Vagina (tissue), 2 donors: ENCODE data around the gene EFHD1. TPM values are rescaled to one million over a fixed set of nuclear protein-coding genes. Genes with fewer than 3 reads are reported as not detected.

Source experiments
- DNase-seq, 2 donors: peaks; one replicate each; pipeline ENCODE4 v3.0.0-alpha.2; 2017; ENCODE audit errors: extremely low spot score in 2 of 2
- H3K27ac ChIP-seq: fragments of 200-600 bp; sonication (generic); one replicate; pipeline ENCODE4 v1.5.1; 2019
- H3K27me3 ChIP-seq: fragments of 200-600 bp; sonication (generic); one replicate; pipeline ENCODE4 v1.5.1; 2019
- H3K36me3 ChIP-seq, 2 donors: fragments of 200-600 bp; sonication (generic); one replicate each; pipeline ENCODE4 v1.5.1; 2017 to 2019
- H3K4me1 ChIP-seq: fragments of 200-600 bp; sonication (generic); one replicate; pipeline ENCODE4 v1.5.1; 2019
- H3K4me3 ChIP-seq, 2 donors: fragments of 200-600 bp; sonication (generic); 1 replicate in 1 of 2; 2 replicates in 1 of 2; pipeline ENCODE4 v1.5.1; 2016 to 2019
- H3K9me3 ChIP-seq: fragments of 200-600 bp; sonication (generic); one replicate; pipeline ENCODE4 v1.5.1; 2019
- POLR2A ChIP-seq, 2 donors: fragments of 450-650 bp; IDR thresholded peaks; one replicate each; pipeline ENCODE4 v1.6.1; 2017; ENCODE audit warnings: antibody characterized with exemption in 2 of 2, mild to moderate bottlenecking in 2 of 2, moderate library complexity in 2 of 2
- POLR2AphosphoS5 ChIP-seq, 2 donors: sonication (generic); formaldehyde crosslinking; IDR thresholded peaks; one replicate each; pipeline ENCODE4 v1.9.0; 2017; ENCODE audit warnings: antibody characterized with exemption in 2 of 2, mild to moderate bottlenecking in 2 of 2, low read depth in 1 of 2; ENCODE audit not compliant: insufficient read depth in 1 of 2
- intact Hi-C: fragments of 100-400 bp; cut with DNase I; formaldehyde crosslinking; loops from one replicate; pipeline ENCODE4 v1.15.1; 2023
- total RNA-seq: library from RNA; depleted of rRNA; stranded (reverse); fragments of >200 nt; gene quantifications from one replicate; pipeline ENCODE4 v1.2.3, GENCODE V29; 2016
- TF ChIP-seq, protein P1 (sequence below), 3 experiments: fragments of 450-650 bp in 2 of 3; fragments of 200-600 bp in 1 of 3; sonication (generic) in 1 of 3; IDR thresholded peaks; one replicate each; pipeline ENCODE4 v1.5.1; 2017 to 2019; ENCODE audit warnings: antibody characterized with exemption in 3 of 3, mild to moderate bottlenecking in 2 of 3, moderate library complexity in 2 of 3

Gene EFHD1
- total RNA-seq, 1 donor from 2014 or later: 22.6 TPM

DNA sequence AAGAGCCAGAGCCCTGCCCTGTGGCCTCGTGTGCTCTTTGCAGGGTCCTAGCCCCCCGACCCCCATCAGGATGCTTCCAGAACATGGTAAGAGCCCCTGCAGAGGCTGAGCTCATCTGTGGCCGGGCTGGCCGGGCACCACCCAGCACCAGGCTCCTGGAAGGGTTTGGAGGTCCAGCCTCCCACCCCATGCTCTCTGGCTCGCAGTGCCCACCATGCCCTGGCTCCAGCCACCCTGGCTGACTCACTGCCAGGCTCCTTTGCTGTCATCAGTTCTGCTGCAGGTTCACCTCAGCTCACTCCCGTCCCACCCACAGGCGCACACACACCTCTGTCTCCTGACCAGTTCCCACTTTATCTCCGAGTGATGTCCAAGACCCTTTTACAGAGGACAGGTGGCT, 45.4 kb upstream of the EFHD1 start:
- Histone ChIP-seq H3K4me3 (no peak overlapping the region), H3K27ac (no peak overlapping the region), H3K36me3 (no peaks in the 10 kb centered on the region), H3K4me1 (peaks cover 28% of the 10 kb centered on the region), H3K27me3 (no peaks in the 10 kb centered on the region), H3K9me3 (no peaks in the 10 kb centered on the region)
- TF ChIP-seq POLR2A (IDR thresholded peaks at IDR 0.05) (no peak), POLR2AphosphoS5 (IDR thresholded peaks at IDR 0.05; ENCODE audit: insufficient read depth in 1 of 2, low read depth in 1 of 2) (no peak)
- TF ChIP-seq, protein P1, sequence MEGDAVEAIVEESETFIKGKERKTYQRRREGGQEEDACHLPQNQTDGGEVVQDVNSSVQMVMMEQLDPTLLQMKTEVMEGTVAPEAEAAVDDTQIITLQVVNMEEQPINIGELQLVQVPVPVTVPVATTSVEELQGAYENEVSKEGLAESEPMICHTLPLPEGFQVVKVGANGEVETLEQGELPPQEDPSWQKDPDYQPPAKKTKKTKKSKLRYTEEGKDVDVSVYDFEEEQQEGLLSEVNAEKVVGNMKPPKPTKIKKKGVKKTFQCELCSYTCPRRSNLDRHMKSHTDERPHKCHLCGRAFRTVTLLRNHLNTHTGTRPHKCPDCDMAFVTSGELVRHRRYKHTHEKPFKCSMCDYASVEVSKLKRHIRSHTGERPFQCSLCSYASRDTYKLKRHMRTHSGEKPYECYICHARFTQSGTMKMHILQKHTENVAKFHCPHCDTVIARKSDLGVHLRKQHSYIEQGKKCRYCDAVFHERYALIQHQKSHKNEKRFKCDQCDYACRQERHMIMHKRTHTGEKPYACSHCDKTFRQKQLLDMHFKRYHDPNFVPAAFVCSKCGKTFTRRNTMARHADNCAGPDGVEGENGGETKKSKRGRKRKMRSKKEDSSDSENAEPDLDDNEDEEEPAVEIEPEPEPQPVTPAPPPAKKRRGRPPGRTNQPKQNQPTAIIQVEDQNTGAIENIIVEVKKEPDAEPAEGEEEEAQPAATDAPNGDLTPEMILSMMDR (IDR thresholded peaks at IDR 0.05): no peak
- intact Hi-C loops: no loop called here
- no peak for DNase-seq

DNA sequence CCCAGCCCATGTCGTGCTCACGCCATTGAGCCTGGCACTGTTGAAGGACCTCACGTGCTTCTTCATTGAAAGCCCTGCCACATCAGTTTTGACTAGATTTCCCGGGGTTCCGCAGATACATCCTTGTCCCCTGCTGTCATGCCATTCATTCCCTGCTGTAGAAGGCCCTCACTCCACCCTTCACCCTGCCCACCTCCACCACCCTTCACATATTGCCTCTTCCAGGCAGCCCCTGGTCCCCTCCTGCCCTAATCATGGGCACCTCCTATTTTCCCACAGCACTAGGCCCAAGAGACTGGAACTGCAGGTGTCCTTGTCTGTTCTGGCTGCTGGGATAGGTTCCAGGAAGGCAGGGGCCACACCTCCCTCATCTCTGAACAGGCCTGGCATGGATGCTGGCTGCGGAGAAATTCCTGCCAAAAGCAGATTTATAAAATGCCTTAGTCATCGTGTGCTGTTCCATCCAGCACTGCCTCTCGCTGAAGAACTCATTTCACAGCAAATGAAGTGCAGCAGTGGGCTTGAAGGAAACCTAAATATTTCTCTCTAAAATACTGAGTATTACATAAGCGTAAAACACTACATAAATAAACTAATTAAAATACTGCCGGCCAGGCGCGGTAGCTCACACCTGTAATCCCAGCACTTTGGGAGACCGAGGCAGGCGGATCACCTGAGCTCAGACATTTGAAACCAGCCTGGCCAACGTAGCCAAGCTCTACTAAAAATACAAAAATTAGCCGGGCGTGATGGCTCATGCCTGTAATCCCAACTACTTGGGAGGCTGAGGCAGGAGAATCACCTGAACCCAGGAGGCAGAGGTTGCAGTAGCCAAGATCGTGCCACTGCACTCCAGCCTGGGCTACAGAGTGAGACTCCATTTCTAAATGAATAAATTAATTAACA, 44.5 kb upstream of the EFHD1 start:
- peaks cover 34% of the 10 kb centered on the region for H3K4me1 ChIP-seq
- no peak for DNase-seq
- H3K4me3 ChIP-seq: no peak overlapping the region
- no peaks in the 10 kb centered on the region for H3K27me3 ChIP-seq
- no peaks in the 10 kb centered on the region for H3K9me3 ChIP-seq
- intact Hi-C loops: no loop called here
- H3K36me3 ChIP-seq: no peaks in the 10 kb centered on the region
- H3K27ac ChIP-seq: peak overlapping the region; percentile 64
- peak in 1 of 2 donors; percentile 56 for TF ChIP-seq POLR2AphosphoS5 (IDR thresholded peaks at IDR 0.05; ENCODE audit: insufficient read depth in 1 of 2, low read depth in 1 of 2)
- TF ChIP-seq, protein P1 (IDR thresholded peaks at IDR 0.05): no peak

DNA sequence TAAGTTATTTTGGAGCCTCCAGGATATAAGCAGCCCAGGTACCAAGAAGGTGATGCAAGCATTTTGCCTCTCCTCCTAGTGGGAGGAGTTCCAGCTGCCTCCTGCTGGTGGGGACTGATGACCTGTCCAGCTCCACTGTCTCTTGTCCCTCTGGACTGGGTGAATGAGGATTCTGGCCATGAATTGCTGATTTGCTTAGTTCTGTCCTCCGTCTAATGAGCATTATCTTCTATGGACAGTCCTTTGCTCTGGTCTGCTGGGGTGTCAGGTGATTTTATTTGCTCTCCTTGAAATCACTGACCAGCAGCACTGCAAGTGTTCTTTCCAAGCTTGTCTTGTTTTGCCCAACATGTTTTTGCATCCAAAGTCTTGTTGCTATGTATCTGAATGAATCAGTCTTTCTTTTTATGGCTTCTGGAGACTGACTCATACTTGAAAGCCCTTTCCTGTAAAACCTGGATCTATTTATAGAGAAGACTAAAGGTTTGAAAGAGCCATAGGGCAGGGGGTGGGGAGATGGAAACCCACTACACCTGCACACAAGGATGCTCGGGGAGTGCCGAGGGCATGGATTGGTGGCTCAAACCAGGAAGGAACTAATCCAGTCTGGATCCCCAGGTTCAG, 40.5 kb upstream of the EFHD1 start:
- H3K9me3 ChIP-seq: no peaks in the 10 kb centered on the region
- peaks cover 30% of the 10 kb centered on the region for H3K4me1 ChIP-seq
- no peaks in the 10 kb centered on the region for H3K36me3 ChIP-seq
- intact Hi-C loops: no loop called here
- H3K27ac ChIP-seq: no peak overlapping the region
- no peak for DNase-seq
- no peak overlapping the region for H3K4me3 ChIP-seq
- TF ChIP-seq, protein P1 (IDR thresholded peaks at IDR 0.05): no peak
- TF ChIP-seq POLR2AphosphoS5 (IDR thresholded peaks at IDR 0.05; ENCODE audit: insufficient read depth in 1 of 2, low read depth in 1 of 2): peak in 1 of 2 donors; percentile 77
- H3K27me3 ChIP-seq: no peaks in the 10 kb centered on the region

DNA sequence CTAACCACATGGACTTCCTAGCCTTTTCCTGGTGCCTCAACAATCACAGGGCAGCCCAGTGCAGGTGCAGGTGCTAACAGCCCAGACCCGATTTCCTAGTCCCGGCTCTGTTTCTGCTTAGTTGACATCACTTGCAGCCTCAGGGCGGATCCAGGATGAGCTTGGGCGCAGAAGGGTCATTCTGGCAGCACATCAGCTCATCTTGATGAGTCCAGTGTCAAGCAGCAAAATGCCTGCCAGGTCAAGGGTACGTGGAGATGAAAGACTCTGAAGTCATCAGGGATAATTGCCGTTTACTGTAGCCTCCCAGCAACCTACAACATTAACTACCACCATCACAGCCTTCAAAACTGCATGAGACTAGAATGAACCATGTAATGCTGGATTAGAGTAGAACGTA, 39.4 kb upstream of the EFHD1 start:
- no peak overlapping the region for H3K27ac ChIP-seq
- H3K4me1 ChIP-seq: peaks cover 19% of the 10 kb centered on the region
- TF ChIP-seq POLR2A (IDR thresholded peaks at IDR 0.05): no peak
- TF ChIP-seq, protein P1 (IDR thresholded peaks at IDR 0.05): no peak
- no peak for TF ChIP-seq POLR2AphosphoS5 (IDR thresholded peaks at IDR 0.05; ENCODE audit: insufficient read depth in 1 of 2, low read depth in 1 of 2)
- no peak overlapping the region for H3K4me3 ChIP-seq
- H3K27me3 ChIP-seq: no peaks in the 10 kb centered on the region
- no peak for DNase-seq
- no peaks in the 10 kb centered on the region for H3K9me3 ChIP-seq
- intact Hi-C loops: no loop called here
- no peaks in the 10 kb centered on the region for H3K36me3 ChIP-seq
